ENCODE results near the gene COASY.

The COASY gene

GRCh38 chr17:42566883-42567573 lies 5.1 kb downstream of the COASY start, which contains the start of gene MLX:
MLX (plus strand) TSS chr17:42567100; CDS start chr17:42567125, 25 bp downstream.
- DNase-seq (ENCODE audit: insufficient read length) (peak; percentile 100), FAIRE-seq (peak; percentile 95)
- TF ChIP-seq POLR2AphosphoS5 (IDR thresholded peaks at IDR 0.05; ENCODE audit: low read depth, low read length) = peak; percentile 67; the same call in 1 of the 2 replicates
- TF ChIP-seq POLR2A (IDR thresholded peaks at IDR 0.05; ENCODE audit: low read depth, low read length) = no peak; the same call in 1 of the 2 replicates
- peak; percentile 22; the same call in 1 of the 2 replicates for TF ChIP-seq TAF1 (IDR thresholded peaks at IDR 0.05; ENCODE audit: borderline replicate concordance, low read depth, low read length)

GRCh38 chr17:42568341-42569111 lies 6.6 kb downstream of the COASY start:
- DNase-seq (ENCODE audit: insufficient read length) = no peak
- FAIRE-seq = no peak
- TF ChIP-seq TAF1 (IDR thresholded peaks at IDR 0.05; ENCODE audit: borderline replicate concordance, low read depth, low read length) (no peak), POLR2AphosphoS5 (IDR thresholded peaks at IDR 0.05; ENCODE audit: low read depth, low read length) (no peak), POLR2A (IDR thresholded peaks at IDR 0.05; ENCODE audit: low read depth, low read length) (no peak)

GRCh38 chr17:42571435-42572225 lies 9.7 kb downstream of the COASY start:
- DNase-seq (ENCODE audit: insufficient read length) (no peak), FAIRE-seq (no peak)
- no peak for TF ChIP-seq TAF1 (IDR thresholded peaks at IDR 0.05; ENCODE audit: borderline replicate concordance, low read depth, low read length)
- TF ChIP-seq POLR2A (IDR thresholded peaks at IDR 0.05; ENCODE audit: low read depth, low read length) = no peak
- no peak for TF ChIP-seq POLR2AphosphoS5 (IDR thresholded peaks at IDR 0.05; ENCODE audit: low read depth, low read length)

GRCh38 chr17:42573095-42573494 lies 11.1 kb downstream of the COASY start:
- FAIRE-seq = no peak
- TF ChIP-seq POLR2AphosphoS5 (IDR thresholded peaks at IDR 0.05; ENCODE audit: low read depth, low read length) (no peak), POLR2A (IDR thresholded peaks at IDR 0.05; ENCODE audit: low read depth, low read length) (no peak), TAF1 (IDR thresholded peaks at IDR 0.05; ENCODE audit: borderline replicate concordance, low read depth, low read length) (no peak)
- no peak for DNase-seq (ENCODE audit: insufficient read length)

- DNase-seq (ENCODE audit: insufficient read length) (no peak), FAIRE-seq (no peak)
- TF ChIP-seq POLR2A (IDR thresholded peaks at IDR 0.05; ENCODE audit: low read depth, low read length) (no peak), POLR2AphosphoS5 (IDR thresholded peaks at IDR 0.05; ENCODE audit: low read depth, low read length) (no peak), TAF1 (IDR thresholded peaks at IDR 0.05; ENCODE audit: borderline replicate concordance, low read depth, low read length) (no peak)
Observed at GRCh38 chr17:42574463-42574862, 12.5 kb downstream of the COASY start.

GRCh38 chr17:42577140-42577531 lies 15.2 kb downstream of the COASY start:
- FAIRE-seq = no peak
- TF ChIP-seq POLR2AphosphoS5 (IDR thresholded peaks at IDR 0.05; ENCODE audit: low read depth, low read length) (no peak), POLR2A (IDR thresholded peaks at IDR 0.05; ENCODE audit: low read depth, low read length) (no peak; the same call in 1 of the 2 replicates), TAF1 (IDR thresholded peaks at IDR 0.05; ENCODE audit: borderline replicate concordance, low read depth, low read length) (no peak)

GRCh38 chr17:42577532-42578281 lies 15.8 kb downstream of the COASY start, which contains the start of gene PSMC3IP:
PSMC3IP (minus strand) TSS chr17:42577729; CDS start chr17:42577686, 43 bp downstream.
- FAIRE-seq (peak; percentile 88), DNase-seq (ENCODE audit: insufficient read length) (peak; percentile 96)
- TF ChIP-seq TAF1 (IDR thresholded peaks at IDR 0.05; ENCODE audit: borderline replicate concordance, low read depth, low read length) (peak; percentile 66; the same call in 1 of the 2 replicates), POLR2AphosphoS5 (IDR thresholded peaks at IDR 0.05; ENCODE audit: low read depth, low read length) (peak; percentile 83), POLR2A (IDR thresholded peaks at IDR 0.05; ENCODE audit: low read depth, low read length) (peak; percentile 90)

More at GRCh38 chr17:42577140-42577531, 15.2 kb downstream of the COASY start:
- no peak for DNase-seq (ENCODE audit: insufficient read length)

- FAIRE-seq = peak; percentile 82
- no peak; the same call in 1 of the 2 replicates for TF ChIP-seq POLR2A (IDR thresholded peaks at IDR 0.05; ENCODE audit: low read depth, low read length)
- no peak for TF ChIP-seq POLR2AphosphoS5 (IDR thresholded peaks at IDR 0.05; ENCODE audit: low read depth, low read length)
- TF ChIP-seq TAF1 (IDR thresholded peaks at IDR 0.05; ENCODE audit: borderline replicate concordance, low read depth, low read length) = no peak
- peak; percentile 77 for DNase-seq (ENCODE audit: insufficient read length)
Observed at GRCh38 chr17:42578282-42578869, 16.4 kb downstream of the COASY start.

GRCh38 chr17:42579794-42580551 lies 18.0 kb downstream of the COASY start:
- no peak for TF ChIP-seq POLR2A (IDR thresholded peaks at IDR 0.05; ENCODE audit: low read depth, low read length)
- TF ChIP-seq POLR2AphosphoS5 (IDR thresholded peaks at IDR 0.05; ENCODE audit: low read depth, low read length) = no peak
- no peak for TF ChIP-seq TAF1 (IDR thresholded peaks at IDR 0.05; ENCODE audit: borderline replicate concordance, low read depth, low read length)
- FAIRE-seq (no peak), DNase-seq (ENCODE audit: insufficient read length) (no peak)

All from GM12892 (cell line).